B cell (primary cell): ENCODE measurements around the gene NANOS1. TPM values are rescaled to one million over a fixed set of nuclear protein-coding genes. Genes with fewer than 3 reads are reported as not detected.
A peak's percentile ranks its signal among the peaks of the same experiment; 100 is the strongest.

Experiments used
- ATAC-seq: fragments of 200-7000 bp; cut with Tn5 transposase; one replicate; pipeline ENCODE4 v1.10.0; 2021; ENCODE audit warnings: low read depth, mild to moderate bottlenecking, moderate number of reproducible peaks, moderate library complexity
- CTCF ChIA-PET: fragments of 350-600 bp; sonication (Branson Sonifier 250); formaldehyde crosslinking; loops from one replicate; lab custom pipeline; 2021; ENCODE audit warnings: antibody characterized with exemption, inconsistent platforms; lab: Charles Lee
- POLR2A ChIA-PET: fragments of 350-600 bp; sonication (Branson Sonifier 250); formaldehyde crosslinking; loops from one replicate; lab custom pipeline; 2021; ENCODE audit warnings: antibody characterized with exemption; lab: Charles Lee
- DNase-seq: peaks from one replicate; pipeline ENCODE4 v3.0.0; 2013
- H2AFZ ChIP-seq: 2 replicates; pipeline ENCODE4 v1.6.1; 2012; ENCODE audit warnings: mild to moderate bottlenecking, low read depth, low read length; ENCODE audit not compliant: insufficient read depth, poor library complexity, severe bottlenecking
- H3K27ac ChIP-seq, 2 donors: 1 replicate in 1 of 2; 2 replicates in 1 of 2; pipeline ENCODE4 v1.5.1; 2012 to 2013; ENCODE audit warnings: low read length in 2 of 2, mild to moderate bottlenecking in 2 of 2, moderate library complexity in 1 of 2
- H3K27me3 ChIP-seq, 4 experiments: fragments of 200-600 bp in 1 of 4; sonication (generic) in 1 of 4; replicated peaks in 1 of 4; 1 replicate in 2 of 4; 2 replicates in 2 of 4; pipeline versions ENCODE4 v1.6.1 to v1.7.0; 2013 to 2016; ENCODE audit warnings: low read length in 3 of 4, mild to moderate bottlenecking in 2 of 4, mixed read lengths in 1 of 4, moderate library complexity in 1 of 4; ENCODE audit not compliant: insufficient read depth in 4 of 4, control insufficient read depth in 3 of 4; ENCODE audit errors: control extremely low read depth in 1 of 4
- H3K36me3 ChIP-seq, 2 experiments: replicated peaks in 1 of 2; 1 replicate in 1 of 2; 2 replicates in 1 of 2; pipeline versions ENCODE4 v1.6.1 to v1.7.1; 2013; ENCODE audit warnings: low read length in 1 of 2; ENCODE audit not compliant: insufficient read depth in 2 of 2, control insufficient read depth in 1 of 2; ENCODE audit errors: control extremely low read depth in 1 of 2, extremely low read depth in 1 of 2
- H3K4me1 ChIP-seq, 2 donors: fragments of 200-600 bp in 1 of 2; sonication (generic) in 1 of 2; 1 replicate in 1 of 2; 2 replicates in 1 of 2; pipeline versions ENCODE4 v1.5.1 to v1.6.1; 2013 to 2017; ENCODE audit warnings: low read length in 2 of 2; ENCODE audit not compliant: control insufficient read depth in 2 of 2, insufficient read depth in 2 of 2
- H3K4me2 ChIP-seq: replicated peaks from 2 replicates; pipeline ENCODE3; 2012; ENCODE audit warnings: mild to moderate bottlenecking, low read depth, low read length; ENCODE audit not compliant: poor library complexity, severe bottlenecking
- H3K4me3 ChIP-seq, 5 experiments: fragments of 200-600 bp in 1 of 5; sonication (generic) in 1 of 5; 1 replicate in 3 of 5; 2 replicates in 2 of 5; pipeline versions ENCODE4 v1.5.1 to v1.7.0; 2011 to 2016; ENCODE audit warnings: low read length in 4 of 5, mild to moderate bottlenecking in 4 of 5, low read depth in 2 of 5, control low read depth in 1 of 5, moderate library complexity in 1 of 5; ENCODE audit not compliant: insufficient read depth in 1 of 5; ENCODE audit errors: control extremely low read depth in 1 of 5, extremely low read depth in 1 of 5
- H3K79me2 ChIP-seq: fragments of 200-600 bp; sonication (generic); one replicate; pipeline ENCODE4 v1.6.0; 2016; ENCODE audit warnings: low read length; ENCODE audit not compliant: control insufficient read depth, insufficient read depth
- H3K9ac ChIP-seq: fragments of 200-600 bp; sonication (generic); 2 replicates; pipeline ENCODE4 v1.6.1; 2017; ENCODE audit warnings: mild to moderate bottlenecking, low read length, moderate library complexity
- H3K9me3 ChIP-seq, 3 donors: one replicate each; pipeline versions ENCODE4 v1.6.1 to v1.7.1; 2013; ENCODE audit warnings: low read length in 2 of 3; ENCODE audit not compliant: control insufficient read depth in 2 of 3, insufficient read depth in 1 of 3; ENCODE audit errors: control extremely low read depth in 1 of 3
- H4K20me1 ChIP-seq: 2 replicates; pipeline ENCODE4 v1.6.0; 2012; ENCODE audit warnings: mild to moderate bottlenecking, low read length; ENCODE audit not compliant: insufficient read depth, control insufficient read depth, poor library complexity, severe bottlenecking
- H3K27ac Mint-ChIP-seq: one replicate; pipeline ENCODE4 v1.8.0; 2021; ENCODE audit warnings: mixed read lengths
- H3K27me3 Mint-ChIP-seq: one replicate; pipeline ENCODE4 v1.8.0; 2021; ENCODE audit warnings: mixed read lengths
- H3K4me1 Mint-ChIP-seq: one replicate; pipeline ENCODE4 v1.8.0; 2021; ENCODE audit warnings: mixed read lengths
- H3K4me3 Mint-ChIP-seq: one replicate; pipeline ENCODE4 v1.8.0; 2021; ENCODE audit warnings: mixed read lengths
- H3K9me3 Mint-ChIP-seq: one replicate; pipeline ENCODE4 v1.8.0; 2022; ENCODE audit warnings: mixed read lengths; ENCODE audit not compliant: insufficient read depth
- EZH2 ChIP-seq: IDR thresholded peaks from 2 replicates; pipeline ENCODE4 v1.6.1; 2012; ENCODE audit warnings: borderline replicate concordance, low read depth, mild to moderate bottlenecking, moderate library complexity, low read length; ENCODE audit not compliant: insufficient read depth, poor library complexity, severe bottlenecking
- WGBS: methylation state at CpG from one replicate; pipeline ENCODE4 v1.1.5; 2013; ENCODE audit warnings: missing lambda C conversion rate; ENCODE audit not compliant: insufficient coverage; 5-methylcytosine and 5-hydroxymethylcytosine counted together
- intact Hi-C: fragments of 100-400 bp; cut with micrococcal nuclease; formaldehyde crosslinking; loops from one replicate; pipeline ENCODE4 v1.10.0; 2022
- polyA plus RNA-seq: library from polyadenylated mRNA; depleted of rRNA; stranded (reverse); fragments of >200 nt; gene quantifications from 2 replicates; pipeline ENCODE4 v1.2.3, GENCODE V29; 2012
- total RNA-seq, 2 donors: library from RNA; stranded (reverse); fragments of 120-200 nt in 1 of 2; gene quantifications; 1 replicate in 1 of 2; 2 replicates in 1 of 2; pipeline versions ENCODE4 v1.2.3 to v1.2.4, GENCODE V29; 2013 to 2022
- TF ChIP-seq, protein P1 (sequence below): fragments of 200-600 bp; IDR thresholded peaks from one replicate; pipeline ENCODE4 v1.8.0; 2022; ENCODE audit warnings: antibody characterized with exemption, mild to moderate bottlenecking

NANOS1 gene
- total and polyA plus RNA-seq, 2 donors (not counting 1 experiment from before 2014, with no cell fraction given) = 0.16 to 0.69 TPM

DNA sequence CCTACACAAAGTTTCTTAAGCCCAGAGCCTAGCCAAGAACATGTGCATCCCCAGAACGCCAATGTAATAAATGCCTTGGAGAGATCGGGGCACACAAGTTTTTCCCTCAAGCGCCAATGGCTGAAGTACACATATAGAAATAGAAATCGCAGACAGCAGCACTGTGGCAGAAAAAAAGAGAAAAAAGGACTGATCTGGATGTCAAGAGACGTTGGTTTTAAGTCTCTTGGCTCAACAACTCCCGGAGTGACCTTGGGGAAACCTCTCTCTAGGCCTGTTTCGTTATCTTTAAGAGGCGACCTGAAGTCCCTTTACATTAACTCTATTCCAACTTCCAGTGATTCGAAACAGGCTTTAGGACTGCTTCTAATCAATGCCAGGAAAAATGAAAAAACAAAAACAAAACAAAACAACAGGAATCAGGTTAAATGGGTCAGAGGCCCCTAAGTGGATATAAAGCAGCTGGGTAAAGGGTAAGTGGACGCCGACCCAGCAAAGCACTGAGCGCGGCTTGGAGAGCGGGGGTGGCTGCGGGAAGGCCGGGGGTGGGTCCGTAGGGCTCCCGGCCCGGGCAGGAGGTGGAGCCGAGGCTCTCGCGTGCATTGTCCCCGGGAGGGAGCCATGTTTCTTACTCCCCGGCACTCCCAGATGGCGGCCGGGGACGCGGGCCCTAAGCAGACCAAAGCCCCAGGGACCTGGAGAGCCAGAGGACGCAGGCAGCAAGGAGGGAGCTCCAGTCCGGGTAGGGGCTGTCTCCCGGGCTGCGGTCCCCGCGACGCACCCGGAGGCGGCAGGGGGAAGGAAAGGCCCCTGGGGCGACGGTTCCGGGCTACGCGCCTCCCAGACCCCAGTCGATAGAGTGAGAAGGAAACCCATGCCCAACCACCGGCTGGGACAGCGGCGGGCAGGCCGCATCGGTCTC lies 50.3 kb downstream of the NANOS1 start:
- peak overlapping the region; percentile 96 for H3K27ac Mint-ChIP-seq
- Histone ChIP-seq H3K36me3 (peaks cover 0 to 2% of the 10 kb centered on the region in 2 experiments), H3K27me3 (no peaks in the 10 kb centered on the region), H3K4me2 (peak overlapping the region; percentile 82), H3K79me2 (peaks cover 58% of the 10 kb centered on the region), H3K4me1 (peaks cover 36 to 44% of the 10 kb centered on the region in 2 donors), H3K9ac (peak overlapping the region; percentile 96), H3K27ac (peak overlapping the region; percentile 92 to 97), H3K9me3 (peaks cover 0 to 4% (median 0%) of the 10 kb centered on the region in 3 donors), H3K4me3 (peak overlapping the region; percentile 69 to 88 (median 86)), H4K20me1 (peaks cover 55% of the 10 kb centered on the region), H2AFZ (peak overlapping the region; percentile 84)
- ATAC-seq = peak; percentile 55
- TF ChIP-seq EZH2 = no peak
- TF ChIP-seq, protein P1, sequence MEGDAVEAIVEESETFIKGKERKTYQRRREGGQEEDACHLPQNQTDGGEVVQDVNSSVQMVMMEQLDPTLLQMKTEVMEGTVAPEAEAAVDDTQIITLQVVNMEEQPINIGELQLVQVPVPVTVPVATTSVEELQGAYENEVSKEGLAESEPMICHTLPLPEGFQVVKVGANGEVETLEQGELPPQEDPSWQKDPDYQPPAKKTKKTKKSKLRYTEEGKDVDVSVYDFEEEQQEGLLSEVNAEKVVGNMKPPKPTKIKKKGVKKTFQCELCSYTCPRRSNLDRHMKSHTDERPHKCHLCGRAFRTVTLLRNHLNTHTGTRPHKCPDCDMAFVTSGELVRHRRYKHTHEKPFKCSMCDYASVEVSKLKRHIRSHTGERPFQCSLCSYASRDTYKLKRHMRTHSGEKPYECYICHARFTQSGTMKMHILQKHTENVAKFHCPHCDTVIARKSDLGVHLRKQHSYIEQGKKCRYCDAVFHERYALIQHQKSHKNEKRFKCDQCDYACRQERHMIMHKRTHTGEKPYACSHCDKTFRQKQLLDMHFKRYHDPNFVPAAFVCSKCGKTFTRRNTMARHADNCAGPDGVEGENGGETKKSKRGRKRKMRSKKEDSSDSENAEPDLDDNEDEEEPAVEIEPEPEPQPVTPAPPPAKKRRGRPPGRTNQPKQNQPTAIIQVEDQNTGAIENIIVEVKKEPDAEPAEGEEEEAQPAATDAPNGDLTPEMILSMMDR = no peak
- no peaks in the 10 kb centered on the region for H3K9me3 Mint-ChIP-seq
- no peaks in the 10 kb centered on the region for H3K27me3 Mint-ChIP-seq
- under 1% methylated on average over 44 of the region's 48 CpGs for WGBS
- H3K4me1 Mint-ChIP-seq = peaks cover 49% of the 10 kb centered on the region
- POLR2A ChIA-PET = interaction anchor here (1.1 to 2.3 kb wide), 2 partner anchors 24 to 29 kb away, joined by 4 to 10 read pairs; partner anchors contain the start of gene DENND10
- CTCF ChIA-PET = no interaction called here
- intact Hi-C loops = loop anchor here (1.0 to 10.0 kb wide), 8 partner anchors 24 to 517 kb away; partner anchors contain the start of genes CACUL1, DENND10, GRK5 and PRDX3
- DNase-seq = peak; percentile 78
- peak overlapping the region; percentile 96 for H3K4me3 Mint-ChIP-seq
